ENCODE data around the gene ZFP64.
A peak's percentile ranks its signal among the peaks of the same experiment; 100 is the strongest.

Gene ZFP64

GRCh38 chr20:52191132-52191915, at the start of gene ZFP64:
Gene ZFP64, minus strand, starts transcription at chr20:52191779. Its CDS starts 143 bp downstream, at chr20:52191636.
- TF ChIP-seq CTCF (IDR thresholded peaks at IDR 0.05) = peak; percentile 77

DNA sequence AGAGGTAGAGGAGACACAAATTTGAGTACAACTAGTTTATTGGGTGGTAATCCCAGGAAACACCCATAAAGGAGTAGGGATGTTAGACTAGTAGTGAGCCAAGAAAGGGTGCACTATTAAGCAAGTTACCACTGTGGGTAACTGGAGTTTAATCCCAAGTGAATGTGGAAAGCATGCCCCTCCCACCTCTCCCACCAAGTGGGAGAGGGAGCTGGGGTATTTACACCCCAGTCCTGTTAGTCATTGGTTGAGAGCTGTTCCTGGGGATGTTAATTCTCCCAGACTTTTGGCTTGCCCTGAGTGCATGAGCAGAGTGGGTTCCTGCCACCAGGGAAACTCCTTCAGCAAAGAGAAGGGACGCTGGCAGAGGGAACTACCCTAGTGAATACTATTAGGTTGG, 49.2 kb upstream of the ZFP64 start:
- no peak for TF ChIP-seq CTCF (IDR thresholded peaks at IDR 0.05)

GRCh38 chr20:52239102-52239501, 47.5 kb upstream of the ZFP64 start:
- no peak for TF ChIP-seq CTCF (IDR thresholded peaks at IDR 0.05)

DNA sequence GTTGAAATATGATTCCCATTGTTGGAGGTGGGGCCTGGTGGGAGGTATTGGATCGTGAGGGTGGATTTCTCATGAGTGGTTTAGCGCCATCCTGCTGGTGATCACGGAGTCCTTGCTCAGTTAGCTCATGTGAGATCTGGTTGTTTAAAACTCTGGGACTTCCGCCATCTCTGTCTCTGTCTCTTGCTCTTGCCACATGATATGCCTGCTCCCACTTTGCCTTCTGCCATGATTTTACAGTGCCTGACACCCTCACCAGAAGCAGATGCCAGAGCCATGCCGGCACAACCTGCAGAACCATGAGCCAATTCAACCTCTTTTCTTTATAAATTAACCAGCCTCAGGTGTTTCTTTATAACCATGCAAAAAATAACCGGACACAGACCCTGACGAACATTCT, 44.7 kb upstream of the ZFP64 start:
- no peak for TF ChIP-seq CTCF (IDR thresholded peaks at IDR 0.05)

DNA sequence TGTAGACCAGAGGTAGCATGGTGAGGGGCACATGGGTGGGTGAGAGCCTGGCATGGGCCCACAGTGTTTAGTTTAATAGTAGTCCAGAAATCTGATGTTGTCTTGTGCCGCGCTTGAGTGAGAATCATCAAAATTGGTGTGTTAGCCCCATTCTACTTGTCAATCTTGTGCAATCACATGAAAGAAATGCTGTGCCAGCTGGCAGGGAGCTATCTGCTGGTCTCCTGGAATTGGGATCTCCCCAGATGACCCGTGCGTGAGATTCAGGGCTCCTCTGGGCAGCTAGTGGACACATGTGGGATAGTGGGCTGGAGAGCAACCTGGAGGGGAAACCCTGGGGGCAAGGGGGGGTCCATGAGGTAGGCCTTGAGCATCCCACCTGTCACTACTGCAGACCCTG, 43.5 kb upstream of the ZFP64 start:
- TF ChIP-seq CTCF (IDR thresholded peaks at IDR 0.05) = no peak

DNA sequence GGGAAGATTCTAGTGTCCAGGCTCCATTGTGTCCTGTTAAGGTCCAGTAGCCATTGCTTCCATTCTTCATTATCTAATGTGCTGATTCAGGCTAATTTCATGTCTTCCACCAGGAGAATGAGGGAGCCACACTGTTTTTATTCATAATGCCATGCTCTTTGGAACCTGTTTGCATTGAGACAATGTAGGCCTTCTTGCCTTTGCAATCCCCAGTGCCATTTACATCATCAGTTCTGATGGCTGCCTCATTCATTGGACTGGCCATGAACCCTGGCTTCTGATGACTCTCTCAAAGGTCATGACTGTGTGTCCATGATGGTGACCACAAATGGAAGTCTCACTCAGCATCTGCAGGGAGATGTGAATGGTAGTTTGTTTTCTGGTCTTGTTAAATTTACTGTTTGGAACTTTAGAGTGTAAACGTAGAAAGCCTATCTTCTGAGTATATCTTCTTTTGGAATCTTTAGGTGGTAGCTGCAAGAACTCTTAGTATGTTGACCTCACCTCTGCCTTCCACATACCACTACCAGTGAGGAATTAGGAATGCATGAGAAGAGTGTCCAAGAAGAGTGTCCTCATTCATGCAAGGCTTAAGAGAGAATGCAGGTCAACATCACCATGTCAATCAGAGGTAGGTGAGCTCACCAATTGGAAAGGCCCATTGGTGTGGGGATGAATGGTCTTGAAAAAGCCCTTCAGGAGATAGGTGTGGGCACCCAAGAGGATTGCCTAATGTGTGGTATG, 42.9 kb upstream of the ZFP64 start:
- no peak for TF ChIP-seq CTCF (IDR thresholded peaks at IDR 0.05)

DNA sequence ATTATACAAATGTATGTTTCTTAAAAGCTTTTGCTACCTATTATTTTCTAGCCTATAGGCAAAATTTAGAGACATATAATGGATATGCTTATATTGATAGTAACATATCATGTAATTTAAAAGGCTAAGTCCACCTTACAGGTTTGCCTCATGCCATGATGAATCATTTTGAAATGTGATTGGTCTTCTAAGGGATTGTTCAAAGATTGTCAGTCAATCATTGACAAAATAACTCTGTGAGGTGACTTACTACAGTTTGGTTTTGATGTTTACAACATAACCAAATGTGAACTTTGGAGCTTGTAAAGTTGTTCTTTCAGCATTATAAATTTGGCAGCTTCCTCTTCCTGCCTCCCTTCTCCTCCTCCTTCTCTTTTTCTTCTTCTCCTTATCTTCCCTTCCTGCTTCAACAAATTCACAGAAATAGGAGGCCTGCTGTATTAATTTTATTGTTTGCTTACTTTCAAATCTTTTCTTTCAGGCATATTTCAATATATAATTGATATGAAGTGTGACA, 39.7 kb upstream of the ZFP64 start:
- TF ChIP-seq CTCF (IDR thresholded peaks at IDR 0.05) = no peak
